A673 (cell line): ENCODE results near the gene PIP4K2C.

Experiments
- CTCF ChIP-seq: fragments of 300-800, 200-600 bp; sonication (generic); conservative IDR thresholded peaks from 2 replicates; pipeline ENCODE4 v1.5.1; 2017; ENCODE audit warnings: low read depth, mild to moderate bottlenecking, antibody characterized with exemption, low read length, moderate library complexity, mixed read lengths
- EZH2 ChIP-seq: fragments of 200-600 bp; sonication (generic); IDR thresholded peaks from 2 replicates; pipeline ENCODE4 v1.6.1; 2017; ENCODE audit warnings: borderline replicate concordance, low read depth, mild to moderate bottlenecking, mixed read lengths, antibody characterized with exemption, low read length; ENCODE audit not compliant: poor library complexity, severe bottlenecking

DNA sequence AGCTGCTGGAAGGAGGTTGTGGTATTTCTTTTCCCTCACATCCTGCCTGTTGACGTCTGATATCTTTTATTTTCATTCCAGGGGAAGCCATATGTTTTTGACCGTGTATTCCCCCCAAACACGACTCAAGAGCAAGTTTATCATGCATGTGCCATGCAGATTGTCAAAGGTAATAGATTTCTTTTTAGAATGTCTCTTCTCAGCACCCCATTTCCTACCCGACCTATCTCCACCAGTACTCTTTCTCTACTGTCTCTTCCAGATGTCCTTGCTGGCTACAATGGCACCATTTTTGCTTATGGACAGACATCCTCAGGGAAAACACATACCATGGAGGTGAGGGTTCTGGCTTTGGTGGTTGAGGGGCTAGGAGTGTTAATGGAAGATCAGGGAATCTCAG lies 27.6 kb upstream of the PIP4K2C start:
- TF ChIP-seq EZH2: no peak
- no peak for TF ChIP-seq CTCF
